ENCODE measurements around the gene RALGPS2. TPM values are rescaled to one million over a fixed set of nuclear protein-coding genes. Genes with fewer than 3 reads are reported as not detected.

Gene RALGPS2
- total and polyA plus RNA-seq, 8 donors: 3.1 to 72.3 (median 8.3) TPM

GRCh38 chr1:178886551-178886950, 161.5 kb downstream of the RALGPS2 start:
- Histone ChIP-seq H3K4me1 (no peaks in the 10 kb centered on the region), H3K36me3 (peaks cover 0 to 43% (median 7%) of the 10 kb centered on the region in 4 donors), H3K27me3 (no peaks in the 10 kb centered on the region), H3K9me3 (no peaks in the 10 kb centered on the region), H3K4me3 (no peak overlapping the region), H3K27ac (no peak overlapping the region)
- DNase-seq: no peak
- TF ChIP-seq POLR2A (IDR thresholded peaks at IDR 0.05) (no peak), EP300 (IDR thresholded peaks at IDR 0.05) (no peak), POLR2AphosphoS5 (IDR thresholded peaks at IDR 0.05) (no peak), CTCF (IDR thresholded peaks at IDR 0.05) (no peak)
- 92 to 97% (median 96%) methylated on average over 2 of the region's 2 CpGs for WGBS, 5 donors
- intact Hi-C loops (cut with DNase I; ENCODE audit: low total_unique reads): no loop called here

GRCh38 chr1:178895928-178896327, 170.9 kb downstream of the RALGPS2 start:
- Histone ChIP-seq H3K4me1 (no peaks in the 10 kb centered on the region), H3K36me3 (peaks cover 0 to 23% (median 6%) of the 10 kb centered on the region in 4 donors), H3K27me3 (no peaks in the 10 kb centered on the region), H3K27ac (no peak overlapping the region), H3K9me3 (no peaks in the 10 kb centered on the region), H3K4me3 (no peak overlapping the region)
- DNase-seq: no peak
- TF ChIP-seq POLR2A (IDR thresholded peaks at IDR 0.05) (no peak), EP300 (IDR thresholded peaks at IDR 0.05) (no peak), POLR2AphosphoS5 (IDR thresholded peaks at IDR 0.05) (no peak), CTCF (IDR thresholded peaks at IDR 0.05) (no peak)
- intact Hi-C loops (cut with DNase I; ENCODE audit: low total_unique reads): no loop called here

- Histone ChIP-seq H3K4me1 (no peaks in the 10 kb centered on the region), H3K27me3 (no peaks in the 10 kb centered on the region)
- no peak for DNase-seq
Observed at GRCh38 chr1:178898401-178898800, 173.4 kb downstream of the RALGPS2 start.

GRCh38 chr1:178899402-178899801, 174.4 kb downstream of the RALGPS2 start:
- Histone ChIP-seq H3K27me3 (no peaks in the 10 kb centered on the region), H3K4me3 (no peak overlapping the region), H3K9me3 (no peaks in the 10 kb centered on the region), H3K36me3 (peaks cover 0 to 23% (median 10%) of the 10 kb centered on the region in 4 donors), H3K27ac (no peak overlapping the region), H3K4me1 (no peaks in the 10 kb centered on the region)
- TF ChIP-seq POLR2AphosphoS5 (IDR thresholded peaks at IDR 0.05): no peak
- TF ChIP-seq POLR2A (IDR thresholded peaks at IDR 0.05): no peak
- no peak for TF ChIP-seq EP300 (IDR thresholded peaks at IDR 0.05)
- TF ChIP-seq CTCF (IDR thresholded peaks at IDR 0.05): no peak
- DNase-seq: no peak
- intact Hi-C loops (cut with DNase I; ENCODE audit: low total_unique reads): no loop called here
- WGBS, 5 donors: 84 to 93% (median 92%) methylated on average over 2 of the region's 2 CpGs

More at GRCh38 chr1:178898401-178898800, 173.4 kb downstream of the RALGPS2 start:
- Histone ChIP-seq H3K9me3 (no peaks in the 10 kb centered on the region), H3K27ac (no peak overlapping the region), H3K36me3 (peaks cover 0 to 26% (median 10%) of the 10 kb centered on the region in 4 donors), H3K4me3 (no peak overlapping the region)
- no peak for TF ChIP-seq EP300 (IDR thresholded peaks at IDR 0.05)
- TF ChIP-seq POLR2AphosphoS5 (IDR thresholded peaks at IDR 0.05): no peak
- no peak for TF ChIP-seq CTCF (IDR thresholded peaks at IDR 0.05)
- no peak for TF ChIP-seq POLR2A (IDR thresholded peaks at IDR 0.05)
- intact Hi-C loops (cut with DNase I; ENCODE audit: low total_unique reads): no loop called here
- 91 to 97% (median 93%) methylated on average over 1 of the region's 1 CpG for WGBS, 5 donors
